GM10266 (cell line): ENCODE data around the gene CLDN3.
"Not testable (repeated sequence)": the region's sequence is repeated elsewhere in the genome, so short reads cannot be mapped to it uniquely, and the experiment has no call there.

Experiments
- DNase-seq: peaks from one replicate; pipeline ENCODE4 v3.0.0; 2012; ENCODE audit errors: extremely low spot score
- TF ChIP-seq, protein P1 (sequence below): IDR thresholded peaks from 2 replicates; pipeline ENCODE4 v1.5.1; 2012; ENCODE audit warnings: mild to moderate bottlenecking, low read depth; ENCODE audit not compliant: control insufficient read depth, insufficient read depth; ENCODE audit errors: missing control alignments

Gene CLDN3

DNA sequence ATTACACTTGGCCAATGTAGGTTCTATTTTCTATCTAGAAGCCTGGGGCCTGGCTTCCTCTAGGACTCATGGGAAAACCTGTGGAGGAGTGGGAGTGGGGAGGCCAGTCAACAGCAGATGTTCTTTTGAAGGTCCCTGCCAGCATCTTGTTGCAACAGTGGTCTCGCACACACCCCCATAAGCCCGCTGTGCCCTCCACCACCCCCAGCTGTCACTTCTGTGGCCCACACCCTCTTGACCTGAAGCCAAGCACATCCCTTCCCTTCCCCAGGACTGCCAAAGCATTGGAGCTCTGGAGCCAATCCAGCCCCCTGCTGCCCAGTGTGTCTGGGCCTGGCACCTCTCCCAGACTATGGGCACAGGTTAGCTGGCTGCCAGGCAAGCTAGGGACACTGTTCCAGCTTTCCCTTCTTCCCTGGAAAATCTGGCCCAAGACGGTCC lies 48.7 kb downstream of the CLDN3 start:
- TF ChIP-seq, protein P1, sequence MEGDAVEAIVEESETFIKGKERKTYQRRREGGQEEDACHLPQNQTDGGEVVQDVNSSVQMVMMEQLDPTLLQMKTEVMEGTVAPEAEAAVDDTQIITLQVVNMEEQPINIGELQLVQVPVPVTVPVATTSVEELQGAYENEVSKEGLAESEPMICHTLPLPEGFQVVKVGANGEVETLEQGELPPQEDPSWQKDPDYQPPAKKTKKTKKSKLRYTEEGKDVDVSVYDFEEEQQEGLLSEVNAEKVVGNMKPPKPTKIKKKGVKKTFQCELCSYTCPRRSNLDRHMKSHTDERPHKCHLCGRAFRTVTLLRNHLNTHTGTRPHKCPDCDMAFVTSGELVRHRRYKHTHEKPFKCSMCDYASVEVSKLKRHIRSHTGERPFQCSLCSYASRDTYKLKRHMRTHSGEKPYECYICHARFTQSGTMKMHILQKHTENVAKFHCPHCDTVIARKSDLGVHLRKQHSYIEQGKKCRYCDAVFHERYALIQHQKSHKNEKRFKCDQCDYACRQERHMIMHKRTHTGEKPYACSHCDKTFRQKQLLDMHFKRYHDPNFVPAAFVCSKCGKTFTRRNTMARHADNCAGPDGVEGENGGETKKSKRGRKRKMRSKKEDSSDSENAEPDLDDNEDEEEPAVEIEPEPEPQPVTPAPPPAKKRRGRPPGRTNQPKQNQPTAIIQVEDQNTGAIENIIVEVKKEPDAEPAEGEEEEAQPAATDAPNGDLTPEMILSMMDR: no peak
- DNase-seq: no peak

DNA sequence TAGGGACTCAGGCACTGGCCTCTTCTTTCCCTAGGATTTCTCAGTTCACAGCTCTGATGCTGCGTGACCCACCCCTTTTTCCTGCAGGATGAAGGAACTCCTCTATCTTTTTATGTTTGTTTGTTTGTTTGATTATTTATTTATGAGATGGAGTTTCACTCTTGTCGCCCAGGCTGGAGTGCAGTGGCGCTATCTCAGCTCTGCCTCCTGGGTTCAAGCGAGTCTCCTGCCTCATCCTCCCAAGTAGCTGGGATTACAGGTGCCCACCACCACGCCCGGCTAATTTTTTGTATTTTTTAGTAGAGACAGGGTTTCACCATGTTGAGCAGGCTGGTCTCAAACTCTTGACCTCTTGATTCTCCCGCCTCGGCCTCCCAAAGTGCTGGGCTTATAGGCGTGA lies 49.6 kb downstream of the CLDN3 start:
- not testable (repeated sequence) for DNase-seq

DNA sequence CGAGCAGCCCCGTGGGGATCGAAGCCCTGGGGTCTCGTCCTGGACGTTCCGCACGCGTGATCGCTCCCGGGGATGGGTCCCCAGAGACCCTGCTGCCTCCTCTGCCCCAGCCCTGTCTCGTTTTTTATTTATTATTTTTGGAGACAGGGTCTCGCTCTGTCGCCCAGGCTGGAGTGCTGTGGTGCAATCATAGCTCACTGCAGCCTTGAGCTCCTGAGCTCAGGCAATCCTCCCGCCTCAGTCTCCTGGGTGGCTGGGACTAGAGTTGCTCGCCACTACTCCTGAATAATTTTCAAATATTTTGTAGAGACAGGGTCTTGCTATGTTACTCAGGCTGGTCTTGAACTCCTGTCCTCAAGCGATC lies 50.3 kb downstream of the CLDN3 start:
- no peak for DNase-seq

More for the DNA sequence above, 50.3 kb downstream of the CLDN3 start:
- TF ChIP-seq, protein P1: no peak
